ENCODE measurements around the gene TRAPPC8.
A peak's percentile ranks its signal among the peaks of the same experiment; 100 is the strongest.
"Not testable (repeated sequence)": the region's sequence is repeated elsewhere in the genome, so short reads cannot be mapped to it uniquely, and the experiment has no call there.

The TRAPPC8 gene

DNA sequence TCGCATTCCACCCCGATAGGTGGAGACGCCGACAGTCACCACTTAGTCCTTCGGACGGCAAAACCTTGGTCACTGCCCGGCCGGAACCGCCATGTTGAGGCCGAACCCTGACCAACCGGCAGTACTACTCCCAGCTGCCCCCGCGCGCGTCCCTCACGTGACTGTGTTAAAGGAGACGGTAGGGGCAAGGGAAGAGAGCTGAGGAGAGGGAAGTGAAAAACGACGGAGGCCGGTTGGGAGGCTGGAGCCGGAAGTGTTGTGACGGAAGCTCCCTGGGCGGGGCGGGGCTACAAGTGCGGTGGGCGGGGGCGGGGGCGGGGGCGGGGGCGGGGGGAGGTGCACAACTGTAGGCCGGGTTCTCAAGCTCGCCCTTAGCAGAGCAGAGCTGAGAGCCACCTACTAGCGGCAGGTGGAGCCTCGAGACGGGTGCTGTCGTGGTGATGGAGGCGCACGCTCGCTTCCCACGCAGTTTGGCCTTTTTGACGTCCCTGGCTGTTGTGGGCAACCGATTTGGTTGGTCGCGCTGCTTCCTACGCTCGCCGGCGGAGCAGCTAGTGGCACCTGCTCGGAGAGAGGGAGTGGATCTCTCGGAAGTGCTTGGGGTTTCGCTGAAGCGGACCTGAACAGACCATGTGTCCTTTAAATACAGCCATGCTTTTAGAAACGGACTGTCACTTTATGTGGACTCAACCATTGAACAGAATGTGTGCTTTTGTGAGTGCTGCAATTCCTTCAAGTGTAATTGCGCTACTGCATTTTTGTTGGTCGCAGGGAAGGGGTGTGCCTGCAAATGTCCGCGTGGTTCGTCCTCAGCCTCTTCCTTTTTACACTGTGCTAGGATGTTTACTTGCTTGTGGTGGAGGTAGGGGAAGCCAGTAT, at the start of gene TRAPPC8:
Gene TRAPPC8 (minus strand): TSS at position 130 of the 879 bp plus-strand sequence. CDS start 364 bp downstream, outside the sequence.
- peak; percentile 92 for DNase-seq

DNA sequence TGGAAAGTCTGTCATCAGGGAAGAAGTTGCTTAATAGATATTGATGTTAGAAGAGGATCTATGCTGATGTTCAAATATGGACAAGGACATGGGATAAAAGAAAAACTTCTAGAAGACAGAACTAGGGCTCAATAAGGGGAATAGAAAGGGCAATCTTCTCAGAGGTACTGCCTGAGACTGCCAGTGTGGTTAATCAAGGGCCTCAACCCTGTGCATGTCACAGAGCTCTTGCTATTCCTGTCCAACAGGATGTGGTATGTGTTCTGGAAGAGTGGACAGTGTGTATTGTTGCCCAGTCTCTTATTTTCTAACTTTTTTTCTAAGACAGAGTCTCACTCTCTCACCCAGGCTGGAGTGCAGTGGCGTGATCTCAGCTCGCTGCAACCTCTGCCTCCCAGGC, 47.9 kb upstream of the TRAPPC8 start:
- DNase-seq: no peak

DNA sequence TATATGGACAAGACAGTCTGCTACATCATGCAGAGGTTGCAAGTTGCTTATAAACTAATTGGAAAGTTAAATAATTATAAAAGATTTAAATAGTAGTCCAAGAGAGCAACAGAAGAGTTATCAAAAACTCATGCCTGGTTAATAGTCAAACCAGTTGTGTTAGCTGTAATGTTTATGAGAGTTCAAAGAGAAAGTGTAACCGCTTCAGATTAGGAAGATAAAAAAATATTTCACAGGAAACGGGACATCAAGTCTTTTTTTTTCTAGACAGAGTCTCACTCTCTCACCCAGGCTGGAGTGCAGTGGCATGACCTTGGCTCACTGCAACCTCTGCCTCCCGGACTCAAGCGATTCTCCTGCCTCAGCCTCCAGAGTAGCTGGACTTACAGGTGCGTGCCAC, 41.0 kb upstream of the TRAPPC8 start:
- peak; percentile 30 for DNase-seq

GRCh38 chr18:31983020-31983419, 40.1 kb upstream of the TRAPPC8 start:
- DNase-seq: no peak

- DNase-seq: no peak
Observed at GRCh38 chr18:31980863-31981262, 37.9 kb upstream of the TRAPPC8 start.

GRCh38 chr18:31979714-31980113, 36.8 kb upstream of the TRAPPC8 start:
- no peak for DNase-seq

- DNase-seq: no peak
Observed at GRCh38 chr18:31978616-31979015, 35.7 kb upstream of the TRAPPC8 start.

DNA sequence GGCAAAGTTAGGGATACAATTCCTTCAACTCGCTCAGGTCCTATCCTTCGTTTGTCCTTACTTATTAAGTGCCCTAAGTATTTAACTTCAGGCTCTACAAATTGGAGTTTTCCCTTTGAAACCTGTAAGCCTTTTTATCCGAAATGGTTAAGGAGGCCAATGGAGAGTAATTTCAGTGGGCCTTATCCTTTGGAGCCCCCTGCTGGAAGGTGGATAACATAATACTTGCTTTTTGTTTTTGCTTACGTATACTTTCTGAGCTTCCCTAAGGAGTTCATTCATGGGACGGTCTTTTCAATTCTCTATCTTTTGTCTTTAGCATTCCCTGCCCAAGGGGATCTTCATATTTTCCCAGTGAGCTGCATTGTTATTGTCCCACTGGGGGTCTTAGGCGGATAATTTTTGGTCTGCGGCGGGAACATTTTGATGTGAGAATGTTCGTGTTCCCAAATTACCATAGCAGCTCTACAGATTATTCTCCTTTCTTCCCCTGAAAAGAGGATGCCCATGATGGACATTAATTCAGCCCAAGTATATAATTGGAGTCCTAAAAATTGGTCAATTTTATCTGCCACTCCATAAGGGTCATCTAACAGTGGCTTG, 34.4 kb upstream of the TRAPPC8 start:
- peak; percentile 51 for DNase-seq

GRCh38 chr18:31976242-31976641, 33.3 kb upstream of the TRAPPC8 start:
- no peak for DNase-seq

DNA sequence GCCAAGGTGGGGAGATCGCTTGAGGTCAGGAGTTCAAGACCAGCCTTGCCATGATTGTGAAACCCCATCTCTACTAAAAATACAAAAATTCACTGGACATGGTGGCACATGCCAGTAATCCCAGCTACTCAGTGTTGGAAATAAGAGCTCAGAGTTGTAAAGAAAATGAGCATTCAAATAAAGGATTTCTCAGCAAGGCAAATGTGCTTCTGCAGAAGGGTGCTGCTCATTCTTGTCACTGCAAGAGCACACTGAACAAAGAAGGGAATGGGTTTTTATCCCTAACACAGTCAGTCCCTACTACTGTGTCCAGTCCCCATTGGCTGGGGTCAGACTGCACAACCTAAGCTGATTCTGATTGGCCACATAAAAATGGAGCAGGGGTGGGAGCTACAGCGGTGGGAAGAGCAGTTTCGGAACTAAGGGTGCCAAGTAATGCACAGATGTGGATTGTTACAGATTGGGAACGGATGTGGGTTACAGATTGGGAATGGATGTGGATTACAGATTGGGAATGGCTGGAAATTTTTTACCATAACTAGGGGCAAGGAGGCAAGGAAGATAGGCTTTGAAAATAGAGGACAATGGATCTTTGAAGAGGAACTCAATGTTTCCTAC, 31.1 kb upstream of the TRAPPC8 start:
- no peak for DNase-seq

GRCh38 chr18:31970617-31971016, 27.7 kb upstream of the TRAPPC8 start:
- no peak for DNase-seq

GRCh38 chr18:31965316-31965970, 22.5 kb upstream of the TRAPPC8 start:
- no peak for DNase-seq

GRCh38 chr18:31957728-31958127, 14.8 kb upstream of the TRAPPC8 start:
- DNase-seq: no peak

DNA sequence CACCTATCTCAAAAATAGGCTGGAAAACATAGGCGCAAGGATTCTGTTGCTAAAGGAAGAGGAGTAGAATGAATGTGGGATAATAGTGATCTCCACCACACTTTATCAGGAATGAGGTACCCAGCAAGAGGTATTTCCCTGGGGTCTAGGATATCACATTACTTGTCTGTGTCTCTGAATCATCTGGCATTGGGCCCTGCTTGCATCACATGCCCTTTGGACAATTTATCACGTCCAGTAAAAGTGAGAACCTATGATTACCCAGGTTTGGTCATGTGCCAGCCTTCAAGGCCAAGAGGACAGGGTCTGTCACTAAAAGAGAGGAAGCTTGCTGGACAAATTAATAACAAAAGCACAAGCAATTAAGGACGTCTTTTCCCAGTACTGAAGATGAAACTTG, 11.4 kb upstream of the TRAPPC8 start:
- DNase-seq: no peak

- DNase-seq: not testable (repeated sequence)
Observed at GRCh38 chr18:31953699-31954098, 10.8 kb upstream of the TRAPPC8 start.

GRCh38 chr18:31952223-31952622, 9.3 kb upstream of the TRAPPC8 start:
- DNase-seq: no peak

- DNase-seq: no peak
Observed at GRCh38 chr18:31950583-31950982, 7.7 kb upstream of the TRAPPC8 start.

- DNase-seq: not testable (repeated sequence)
Observed at GRCh38 chr18:31948349-31948748, 5.4 kb upstream of the TRAPPC8 start.

GRCh38 chr18:31946305-31947046, 3.5 kb upstream of the TRAPPC8 start:
- no peak for DNase-seq

- peak; percentile 2 for DNase-seq
Observed at GRCh38 chr18:31943878-31944816, 1.2 kb upstream of the TRAPPC8 start.

- peak; percentile 27 for DNase-seq
Observed at GRCh38 chr18:31942291-31942998, 483 bp downstream of the TRAPPC8 start.

Data from CD4-positive, alpha-beta T cell treated with Interleukin-12 subunit alpha and Interleukin-12 subunit beta, for 1 hour (primary cell).